AG20443 (cell line): ENCODE data around the gene ZNF862.

Experiments used
- DNase-seq: peaks from one replicate; pipeline ENCODE4 v3.0.0; 2012; ENCODE audit warnings: low spot score, mixed read lengths

Gene ZNF862

DNA sequence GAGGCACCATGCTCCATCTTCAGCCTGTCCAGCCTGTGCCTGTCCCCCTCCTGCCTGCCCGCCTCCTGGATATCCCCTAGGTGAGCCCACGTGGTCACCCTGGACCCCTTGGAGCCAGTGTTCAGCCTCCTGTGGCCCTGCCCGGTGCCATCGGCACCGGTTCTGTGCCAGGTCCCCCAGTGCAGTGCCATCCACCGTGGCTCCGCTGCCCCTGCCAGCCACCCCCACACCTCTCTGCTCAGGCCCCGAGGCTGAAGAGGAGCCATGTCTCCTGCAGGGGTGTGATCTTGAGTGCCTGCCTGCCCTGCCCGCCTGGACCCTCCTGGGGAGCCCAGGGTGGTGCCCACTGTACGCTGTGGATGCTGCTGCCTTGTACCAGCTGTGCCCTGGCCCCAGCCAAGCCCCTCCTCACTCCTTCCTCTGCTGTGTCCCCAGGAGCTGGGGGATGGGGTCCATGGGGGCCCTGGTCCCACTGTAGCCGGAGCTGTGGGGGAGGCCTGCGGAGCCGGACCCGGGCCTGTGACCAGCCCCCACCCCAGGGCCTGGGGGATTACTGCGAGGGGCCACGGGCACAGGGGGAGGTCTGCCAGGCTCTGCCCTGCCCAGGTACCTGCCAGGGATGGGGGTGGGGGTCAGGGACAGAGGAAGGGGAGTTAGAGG, 26.2 kb upstream of the ZNF862 start:
- no peak for DNase-seq

DNA sequence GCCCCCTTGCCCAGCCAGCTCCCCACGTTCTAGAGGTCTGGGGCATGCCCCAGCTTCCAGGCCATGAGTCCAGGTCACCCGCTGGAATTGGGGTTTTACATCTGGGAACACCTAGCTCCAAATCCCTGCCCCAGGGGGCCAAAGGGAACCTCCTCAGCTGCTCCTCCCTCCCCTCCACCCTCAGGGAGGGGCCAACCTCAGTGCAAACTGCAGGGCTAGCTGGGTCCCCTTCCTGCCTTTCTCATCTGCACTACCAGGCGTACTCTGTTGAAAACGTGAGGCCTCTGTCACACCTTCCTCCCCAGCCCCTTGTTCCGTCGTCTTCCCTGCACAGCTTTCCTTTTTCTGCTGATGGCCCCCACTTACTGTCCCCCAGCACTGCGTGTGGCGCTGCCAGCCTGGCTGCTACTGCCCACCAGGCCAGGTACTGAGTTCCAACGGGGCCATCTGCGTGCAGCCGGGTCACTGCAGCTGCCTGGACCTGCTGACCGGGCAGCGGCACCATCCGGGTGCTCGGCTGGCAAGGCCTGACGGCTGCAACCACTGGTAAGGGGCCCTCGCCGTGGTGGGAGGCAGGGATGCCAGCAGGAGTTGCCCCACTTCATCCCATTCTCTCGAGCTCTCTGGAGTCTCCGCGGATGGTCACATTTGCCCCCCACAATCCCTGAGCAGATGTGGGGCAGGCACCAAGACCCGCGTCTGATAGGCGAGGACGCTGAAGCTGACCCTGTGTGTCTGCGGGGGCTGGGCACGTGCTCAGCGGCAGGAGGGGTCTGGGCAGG, 24.7 kb upstream of the ZNF862 start:
- no peak for DNase-seq

DNA sequence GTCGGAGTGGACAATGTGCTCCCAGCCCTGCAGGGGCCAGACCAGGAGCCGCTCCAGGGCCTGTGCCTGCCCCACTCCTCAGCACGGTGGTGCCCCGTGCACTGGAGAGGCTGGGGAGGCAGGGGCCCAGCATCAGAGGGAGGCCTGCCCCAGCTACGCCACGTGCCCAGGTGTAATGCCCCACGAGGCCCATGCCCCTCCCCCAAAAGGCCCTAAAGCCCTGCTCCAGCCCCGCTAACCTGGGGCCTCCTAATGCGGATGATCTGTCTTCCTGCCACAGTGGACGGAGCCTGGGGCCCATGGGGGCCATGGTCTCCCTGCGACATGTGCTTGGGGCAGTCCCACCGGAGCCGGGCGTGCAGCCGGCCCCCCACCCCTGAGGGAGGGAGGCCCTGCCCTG, 23.7 kb upstream of the ZNF862 start:
- DNase-seq: no peak

DNA sequence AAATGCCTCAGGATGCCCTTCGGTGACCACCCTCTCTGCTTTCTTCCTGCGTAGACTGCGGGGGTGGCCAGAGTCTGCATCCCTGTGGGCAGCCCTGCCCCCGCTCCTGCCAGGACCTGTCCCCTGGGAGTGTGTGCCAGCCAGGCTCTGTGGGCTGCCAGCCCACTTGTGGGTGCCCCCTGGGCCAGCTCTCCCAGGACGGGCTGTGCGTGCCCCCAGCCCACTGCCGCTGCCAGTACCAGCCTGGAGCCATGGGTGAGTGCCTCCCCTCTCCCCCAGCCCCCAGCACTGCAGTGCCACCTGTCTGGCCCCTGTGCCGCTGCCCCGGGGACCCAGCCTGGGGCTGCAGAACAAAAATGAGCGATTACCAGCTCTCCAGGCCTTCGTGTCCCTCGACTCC, 23.1 kb upstream of the ZNF862 start:
- DNase-seq: no peak

- DNase-seq: no peak
Measured at GRCh38 chr7:149815661-149816266, 22.4 kb upstream of the ZNF862 start.

- DNase-seq: no peak
Measured at GRCh38 chr7:149816267-149816751, 21.9 kb upstream of the ZNF862 start.

DNA sequence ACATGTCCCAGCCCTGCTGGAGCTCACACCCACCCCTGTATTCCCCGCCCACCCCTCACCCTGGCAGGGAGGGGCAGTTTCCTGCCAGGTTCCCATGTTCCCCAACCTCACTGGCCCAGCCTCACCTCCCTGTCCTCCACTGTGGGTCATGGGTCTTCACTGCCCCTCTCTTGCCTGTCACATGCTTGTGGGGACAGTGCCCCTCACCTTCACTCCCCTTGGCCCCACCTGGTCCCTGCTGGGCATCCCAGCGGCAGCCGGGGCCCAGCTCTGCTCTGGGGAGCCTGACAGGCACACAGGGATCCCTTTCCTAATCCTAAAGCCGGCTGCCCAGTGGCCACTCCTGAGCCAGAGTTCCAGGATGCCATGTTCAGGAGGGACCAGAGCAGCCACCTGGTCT, 21.4 kb upstream of the ZNF862 start:
- DNase-seq: no peak

GRCh38 chr7:149817301-149817771, 20.8 kb upstream of the ZNF862 start:
- no peak for DNase-seq

DNA sequence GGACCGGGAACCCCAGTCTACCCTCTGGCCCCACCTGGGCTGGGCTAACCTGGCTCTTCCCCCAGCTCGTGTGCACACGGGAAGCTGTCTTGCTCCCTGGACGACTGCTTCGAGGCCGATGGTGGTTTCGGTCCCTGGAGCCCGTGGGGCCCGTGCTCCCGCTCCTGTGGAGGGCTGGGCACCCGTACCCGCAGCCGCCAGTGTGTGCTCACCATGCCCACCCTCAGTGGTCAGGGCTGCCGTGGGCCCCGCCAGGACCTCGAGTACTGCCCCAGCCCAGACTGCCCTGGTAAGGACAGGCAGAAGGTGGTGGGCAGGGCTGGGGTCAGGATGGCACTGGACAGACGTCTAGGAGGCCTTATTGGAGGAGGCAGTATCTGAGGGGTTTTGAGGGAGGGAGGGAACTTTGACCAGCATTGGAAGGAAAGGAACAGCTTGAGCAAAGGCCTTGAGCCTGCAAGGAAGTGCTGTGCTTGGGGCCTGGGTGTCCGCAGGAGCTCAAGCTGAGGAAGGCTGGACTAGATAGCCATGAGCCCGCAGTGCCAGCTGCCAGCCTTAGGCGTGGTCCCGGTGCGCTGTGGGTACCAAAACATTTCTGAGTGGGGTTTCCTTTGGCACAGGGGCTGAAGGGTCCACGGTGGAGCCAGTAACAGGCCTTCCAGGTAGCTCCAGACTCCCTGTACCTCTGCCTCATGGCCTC, 20.2 kb upstream of the ZNF862 start:
- DNase-seq: no peak

DNA sequence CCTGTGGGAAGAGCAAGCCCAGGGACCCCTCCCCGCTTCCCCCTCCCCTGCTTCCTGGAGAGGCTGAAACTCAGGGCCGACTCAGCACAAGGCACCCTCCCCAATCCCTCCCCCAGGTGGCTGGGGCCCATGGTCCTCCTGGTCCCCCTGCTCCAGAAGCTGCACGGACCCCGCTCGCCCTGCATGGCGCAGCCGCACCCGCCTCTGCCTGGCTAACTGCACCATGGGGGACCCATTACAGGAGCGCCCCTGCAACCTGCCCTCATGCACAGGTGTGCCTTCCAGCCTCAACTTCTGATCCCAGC, 19.7 kb upstream of the ZNF862 start:
- no peak for DNase-seq

DNA sequence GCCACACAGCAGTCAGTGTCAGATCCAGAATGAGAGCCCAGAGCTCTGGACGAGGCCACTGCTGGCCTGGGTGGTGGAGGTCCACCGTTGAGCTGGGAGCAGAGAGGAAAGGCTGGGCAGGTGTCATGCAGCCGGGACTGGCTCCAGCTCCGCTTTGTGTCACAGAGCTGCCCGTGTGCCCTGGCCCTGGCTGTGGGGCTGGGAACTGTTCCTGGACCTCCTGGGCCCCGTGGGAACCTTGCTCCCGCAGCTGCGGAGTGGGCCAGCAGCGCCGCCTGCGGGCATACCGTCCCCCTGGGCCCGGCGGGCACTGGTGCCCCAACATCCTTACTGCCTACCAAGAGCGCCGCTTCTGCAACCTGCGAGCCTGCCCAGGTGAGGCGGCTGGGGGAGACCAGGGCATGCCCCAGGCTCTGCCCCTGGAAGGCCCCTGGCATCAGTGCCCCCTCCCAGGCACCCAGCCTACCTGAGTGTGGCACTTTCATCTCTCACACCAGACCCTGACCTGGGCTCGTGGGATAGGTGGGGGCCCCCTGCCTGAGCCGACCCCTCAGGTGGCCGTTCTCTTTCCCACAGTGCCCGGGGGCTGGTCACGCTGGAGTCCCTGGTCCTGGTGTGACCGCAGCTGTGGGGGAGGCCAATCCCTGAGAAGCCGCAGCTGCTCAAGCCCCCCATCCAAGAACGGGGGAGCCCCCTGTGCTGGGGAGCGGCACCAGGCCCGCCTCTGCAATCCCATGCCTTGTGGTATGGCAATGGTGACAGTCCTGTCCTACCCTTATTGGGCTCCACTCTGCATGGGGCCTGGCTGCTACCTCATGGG, 18.8 kb upstream of the ZNF862 start:
- no peak for DNase-seq

GRCh38 chr7:149819961-149820340, 18.2 kb upstream of the ZNF862 start:
- no peak for DNase-seq

DNA sequence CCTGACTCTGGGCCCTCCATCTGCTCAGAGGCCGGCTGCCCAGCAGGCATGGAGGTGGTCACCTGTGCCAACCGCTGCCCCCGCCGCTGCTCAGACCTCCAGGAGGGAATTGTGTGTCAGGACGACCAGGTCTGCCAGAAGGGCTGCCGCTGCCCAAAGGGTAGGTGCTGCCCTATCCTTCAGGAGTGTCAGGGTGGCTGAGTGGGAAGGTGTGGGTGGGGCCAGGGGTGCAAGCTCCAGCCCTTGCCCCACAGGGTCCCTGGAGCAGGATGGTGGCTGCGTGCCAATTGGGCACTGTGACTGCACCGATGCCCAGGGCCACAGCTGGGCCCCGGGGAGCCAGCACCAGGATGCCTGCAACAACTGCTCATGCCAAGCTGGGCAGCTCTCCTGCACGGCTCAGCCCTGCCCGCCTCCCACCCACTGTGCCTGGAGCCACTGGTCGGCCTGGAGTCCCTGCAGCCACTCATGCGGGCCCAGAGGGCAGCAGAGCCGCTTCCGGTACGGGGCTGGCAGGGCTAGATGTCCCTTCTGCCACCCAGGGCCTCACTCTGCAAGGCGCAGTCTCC, 17.5 kb upstream of the ZNF862 start:
- no peak for DNase-seq

DNA sequence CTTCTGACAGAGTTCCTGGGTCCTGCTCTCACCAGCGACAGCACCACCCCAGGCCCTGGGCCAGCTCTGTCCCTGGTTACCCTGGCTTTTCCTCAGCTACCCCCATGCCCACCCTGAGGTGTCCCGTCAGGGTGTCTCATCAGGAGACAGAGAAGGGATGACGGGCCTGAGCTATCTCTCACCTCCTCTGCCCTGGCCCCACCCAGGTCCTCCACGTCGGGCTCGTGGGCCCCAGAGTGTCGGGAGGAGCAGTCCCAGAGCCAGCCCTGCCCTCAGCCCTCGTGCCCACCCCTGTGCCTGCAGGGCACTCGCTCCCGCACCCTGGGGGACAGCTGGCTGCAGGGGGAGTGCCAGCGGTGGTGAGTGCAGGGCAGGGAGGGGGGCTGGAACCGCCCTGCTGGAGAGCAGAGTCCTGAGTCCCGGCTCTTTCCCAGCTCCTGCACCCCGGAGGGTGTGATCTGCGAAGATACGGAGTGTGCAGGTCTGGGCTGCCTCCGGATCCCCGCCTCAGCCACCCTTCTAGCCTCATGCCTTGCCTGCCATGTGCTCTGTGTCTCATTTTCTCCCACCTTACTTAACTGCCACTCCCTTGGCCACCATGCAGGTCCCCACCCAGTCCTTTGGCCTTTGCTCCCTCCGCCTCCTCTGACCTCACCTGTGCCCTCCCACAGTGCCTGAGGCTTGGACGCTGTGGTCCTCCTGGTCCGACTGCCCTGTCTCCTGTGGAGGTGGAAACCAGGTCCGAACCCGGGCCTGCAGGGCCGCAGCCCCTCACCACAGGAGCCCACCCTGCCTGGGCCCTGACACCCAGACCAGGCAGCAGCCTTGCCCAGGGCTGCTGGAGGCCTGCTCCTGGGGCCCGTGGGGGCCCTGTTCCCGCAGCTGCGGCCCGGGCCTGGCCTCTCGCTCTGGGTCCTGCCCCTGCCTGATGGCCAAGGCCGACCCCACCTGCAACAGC, 16.7 kb upstream of the ZNF862 start:
- DNase-seq: no peak

DNA sequence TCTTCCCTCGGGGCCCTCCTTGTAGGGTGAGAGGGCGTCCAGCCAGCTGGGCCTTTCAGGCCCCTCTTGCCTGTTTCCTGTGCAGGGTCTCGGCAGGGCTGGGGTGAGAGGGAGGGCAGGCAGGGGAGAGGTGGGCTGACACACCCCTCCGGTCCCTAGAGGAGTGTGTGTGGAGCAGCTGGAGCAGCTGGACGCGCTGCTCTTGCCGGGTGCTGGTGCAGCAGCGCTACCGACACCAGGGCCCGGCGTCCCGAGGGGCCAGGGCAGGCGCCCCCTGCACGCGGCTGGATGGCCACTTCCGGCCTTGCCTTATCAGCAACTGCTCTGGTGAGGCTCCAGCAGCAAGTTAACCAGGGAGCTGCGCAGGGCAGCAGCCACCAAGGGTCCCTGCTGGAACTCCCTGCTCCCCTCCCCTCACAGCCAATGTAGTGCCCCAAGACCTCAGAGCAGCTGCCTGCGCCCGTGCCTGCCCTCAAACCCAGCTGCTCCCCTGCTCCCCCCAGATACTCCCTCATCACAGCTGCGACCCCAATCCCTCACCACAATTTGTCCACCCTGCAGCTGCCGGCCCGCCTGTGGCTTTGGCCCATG, 15.7 kb upstream of the ZNF862 start:
- no peak for DNase-seq

GRCh38 chr7:149823191-149823630, 15.0 kb upstream of the ZNF862 start:
- DNase-seq: no peak

- no peak for DNase-seq
Measured at GRCh38 chr7:149823631-149824199, 14.5 kb upstream of the ZNF862 start.

- DNase-seq: no peak
Measured at GRCh38 chr7:149824301-149824741, 13.9 kb upstream of the ZNF862 start.
